Panc1 (cell line): Measurements from ENCODE around the gene HES5. TPM values are rescaled to one million over a fixed set of nuclear protein-coding genes. Genes with fewer than 3 reads are reported as not detected.
"Not testable (repeated sequence)": the region's sequence is repeated elsewhere in the genome, so short reads cannot be mapped to it uniquely, and the experiment has no call there.

Source experiments
- ATAC-seq: fragments of 200-7000 bp; cut with Tn5 transposase; 2 replicates; pipeline ENCODE4 v1.9.1; 2020; ENCODE audit warnings: mild to moderate bottlenecking, moderate library complexity
- BruUV-seq: library from RNA; stranded (reverse); fragments of 400-500 nt; replicated peaks from 2 replicates; lab custom pipeline; 2021; lab: Mats Ljungman, UMichigan
- CTCF ChIA-PET: fragments of 300-600 bp; sonication (Branson Sonifier 250); formaldehyde crosslinking; loops from one replicate; lab custom pipeline; 2022; ENCODE audit warnings: antibody characterized with exemption; lab: Charles Lee
- POLR2A ChIA-PET: fragments of 300-600 bp; sonication (Branson Sonifier 250); formaldehyde crosslinking; loops from one replicate; lab custom pipeline; 2022; ENCODE audit warnings: antibody characterized with exemption; lab: Charles Lee
- DNase-seq: peaks from one replicate; pipeline ENCODE4 v3.0.0-alpha.2; 2010; ENCODE audit warnings: low read depth, low spot score
- H3K27ac ChIP-seq: 2 replicates; pipeline ENCODE4 v1.5.1; 2011; ENCODE audit warnings: mild to moderate bottlenecking, low read length, inconsistent platforms
- H3K27me3 ChIP-seq: fragments of 200-500 bp; sonication (Bioruptor generic); 2 replicates; pipeline ENCODE4 v1.6.0; 2014; ENCODE audit warnings: low read length, inconsistent platforms; ENCODE audit not compliant: control insufficient read depth, insufficient read depth
- H3K36me3 ChIP-seq: fragments of 200-500 bp; sonication (Bioruptor generic); 2 replicates; pipeline ENCODE4 v1.5.1; 2014; ENCODE audit warnings: inconsistent platforms, mild to moderate bottlenecking, low read length, moderate library complexity; ENCODE audit not compliant: control insufficient read depth, insufficient read depth
- H3K4me1 ChIP-seq: 2 replicates; pipeline ENCODE4 v1.5.1; 2011; ENCODE audit warnings: inconsistent platforms, mild to moderate bottlenecking, low read length, moderate library complexity; ENCODE audit not compliant: control insufficient read depth, insufficient read depth
- H3K4me3 ChIP-seq, 2 experiments: 2 replicates each; pipeline ENCODE4 v1.5.1; 2011 to 2012; ENCODE audit warnings: low read depth in 2 of 2, low read length in 2 of 2, mild to moderate bottlenecking in 2 of 2, inconsistent platforms in 1 of 2, moderate library complexity in 1 of 2
- H3K9me3 ChIP-seq: fragments of 200-500 bp; sonication (Bioruptor generic); 2 replicates; pipeline ENCODE4 v1.5.1; 2014; ENCODE audit warnings: low read depth, mild to moderate bottlenecking, inconsistent platforms, low read length, moderate library complexity; ENCODE audit not compliant: control insufficient read depth, insufficient read depth
- CTCF ChIP-seq: fragments of 450-650 bp; IDR thresholded peaks from 2 replicates; pipeline ENCODE4 v1.5.1; 2017; ENCODE audit warnings: mild to moderate bottlenecking
- POLR2AphosphoS5 ChIP-seq: IDR thresholded peaks from 2 replicates; pipeline ENCODE4 v1.6.1; 2012; ENCODE audit warnings: mild to moderate bottlenecking, low read depth, low read length, moderate library complexity
- REST ChIP-seq, 2 experiments: IDR thresholded peaks; 2 replicates each; pipeline ENCODE4 v1.6.1; 2011 to 2012; ENCODE audit warnings: low read depth in 2 of 2, control low read depth in 1 of 2, low read length in 1 of 2, mild to moderate bottlenecking in 1 of 2, moderate library complexity in 1 of 2; ENCODE audit not compliant: insufficient read depth in 1 of 2
- SIN3A ChIP-seq: IDR thresholded peaks from 2 replicates; pipeline ENCODE4 v1.6.1; 2012; ENCODE audit warnings: low read depth, mild to moderate bottlenecking, low read length, moderate library complexity, borderline replicate concordance; ENCODE audit not compliant: insufficient read depth
- TCF7L2 ChIP-seq: IDR thresholded peaks from 2 replicates; pipeline ENCODE4 v1.6.1; 2011; ENCODE audit warnings: mild to moderate bottlenecking, low read depth, low read length, inconsistent platforms
- in situ Hi-C: cut with HindIII; loops from 2 replicates; pipeline ENCODE4 v1.10.0; 2016; ENCODE audit warnings: low sequenced_read_pairs, low pct_unique_long_range_greater_than_20kb
- intact Hi-C: fragments of 100-400 bp; cut with micrococcal nuclease; formaldehyde crosslinking; loops from one replicate; pipeline ENCODE4 v1.10.0; 2022; ENCODE audit not compliant: unreplicated experiment
- total RNA-seq: library from RNA; stranded (reverse); gene quantifications from one replicate; pipeline ENCODE4 v1.2.1, GENCODE V29; 2021; ENCODE audit not compliant: unreplicated experiment

The HES5 gene
- total RNA-seq, 1 experiment from 2014 or later = not detected

GRCh38 chr1:2570332-2570731, 40.3 kb upstream of the HES5 start:
- no TSS peak for BruUV-seq

GRCh38 chr1:2569703-2570102, 39.6 kb upstream of the HES5 start:
- POLR2A ChIA-PET, H3K27ac ChIP-seq, H3K4me3 ChIP-seq, H3K36me3 ChIP-seq, BruUV-seq, ATAC-seq, intact Hi-C loops, H3K4me1 ChIP-seq, in situ Hi-C loops, DNase-seq, CTCF ChIA-PET, H3K27me3 ChIP-seq, H3K9me3 ChIP-seq: not testable (repeated sequence)

More at GRCh38 chr1:2570332-2570731, 40.3 kb upstream of the HES5 start:
- H3K9me3 ChIP-seq = peaks cover 10% of the 10 kb centered on the region; the same call in 1 of the 2 replicates
- in situ Hi-C loops = no loop called here
- no peaks in the 10 kb centered on the region for H3K27me3 ChIP-seq
- no peak overlapping the region for H3K4me3 ChIP-seq
- CTCF ChIA-PET = interaction anchor here (0.6 kb wide), 1 partner anchor 16 kb away, joined by 3 read pairs; no protein-coding TSS in a partner anchor
- no peak for TF ChIP-seq TCF7L2
- no peak for TF ChIP-seq SIN3A
- no peak for TF ChIP-seq POLR2AphosphoS5
- no peak for TF ChIP-seq CTCF
- no peak for TF ChIP-seq REST (IDR thresholded peaks at IDR 0.05; ENCODE audit: insufficient read depth in 1 of 2, low read depth in 2 of 2, low read length in 1 of 2)
- H3K4me1 ChIP-seq = no peaks in the 10 kb centered on the region
- H3K27ac ChIP-seq = no peak overlapping the region
- intact Hi-C loops = no loop called here
- DNase-seq = no peak
- no peak for ATAC-seq
- POLR2A ChIA-PET = no interaction called here
- no peaks in the 10 kb centered on the region for H3K36me3 ChIP-seq

GRCh38 chr1:2569060-2569459, 39.0 kb upstream of the HES5 start:
- Histone ChIP-seq H3K4me3 (no peak overlapping the region), H3K4me1 (no peaks in the 10 kb centered on the region), H3K27ac (no peak overlapping the region), H3K36me3 (no peaks in the 10 kb centered on the region), H3K27me3 (no peaks in the 10 kb centered on the region), H3K9me3 (peaks cover 9% of the 10 kb centered on the region; the same call in 1 of the 2 replicates)
- DNase-seq = no peak
- intact Hi-C loops (no loop called here), in situ Hi-C loops (no loop called here)
- CTCF ChIA-PET = no interaction called here
- no peak for TF ChIP-seq REST (IDR thresholded peaks at IDR 0.05; ENCODE audit: insufficient read depth in 1 of 2, low read depth in 2 of 2, low read length in 1 of 2)
- TF ChIP-seq TCF7L2 = no peak
- no peak for TF ChIP-seq POLR2AphosphoS5
- no peak for TF ChIP-seq SIN3A
- no peak for TF ChIP-seq CTCF
- no peak for ATAC-seq
- BruUV-seq = no TSS peak
- POLR2A ChIA-PET = no interaction called here
